Head of caudate nucleus (tissue), 42 donors: ENCODE data around the gene ZNF416.

ENCODE experiments used
- DNase-seq, 42 donors: peaks; one replicate each; pipeline versions ENCODE4 v3.0.0 to v3.0.0-alpha.2; 2020 to 2021; ENCODE audit warnings: mixed read lengths in 7 of 42
- intact Hi-C: fragments of 100-400 bp; cut with DNase I; formaldehyde crosslinking; loops from one replicate; pipeline ENCODE4 v1.15.0; 2022

Gene ZNF416

GRCh38 chr19:57563547-57563946 is 15.2 kb downstream of the ZNF416 start:
- no peak for DNase-seq
- intact Hi-C loops: no loop called here

GRCh38 chr19:57560049-57560491 is 18.6 kb downstream of the ZNF416 start:
- intact Hi-C loops: no loop called here
- DNase-seq: peak in 13 of 42 donors; percentile 4 to 39 (median 8)

GRCh38 chr19:57559404-57560025 is 19.2 kb downstream of the ZNF416 start, which contains the start of gene ZNF550:
TSS of gene ZNF550 (minus strand) at chr19:57559863. CDS start at chr19:57559682, 181 bp downstream.
- intact Hi-C loops: no loop called here
- DNase-seq: peak; percentile 88 to 97 (median 93)

GRCh38 chr19:57559008-57559403 is 19.7 kb downstream of the ZNF416 start:
- DNase-seq: peak in 8 of 42 donors; percentile 4 to 53 (median 20)
- intact Hi-C loops: no loop called here

- intact Hi-C loops: no loop called here
- DNase-seq: peak in 1 of 42 donors; percentile 4
Measured at GRCh38 chr19:57558525-57558924, 20.2 kb downstream of the ZNF416 start.

- intact Hi-C loops: no loop called here
- DNase-seq: no peak
Measured at GRCh38 chr19:57557659-57558058, 21.1 kb downstream of the ZNF416 start.

- intact Hi-C loops: no loop called here
- DNase-seq: no peak
Measured at GRCh38 chr19:57552432-57552831, 26.3 kb downstream of the ZNF416 start.

GRCh38 chr19:57546513-57546912 is 32.2 kb downstream of the ZNF416 start:
- intact Hi-C loops: no loop called here
- no peak for DNase-seq

GRCh38 chr19:57537953-57538547 is 40.7 kb downstream of the ZNF416 start:
- no peak for DNase-seq
- intact Hi-C loops: no loop called here

GRCh38 chr19:57527136-57527881 is 51.4 kb downstream of the ZNF416 start, which contains the start of gene ZNF549:
TSS of gene ZNF549 (plus strand) at chr19:57527356. CDS start at chr19:57527574, 218 bp downstream.
- DNase-seq: peak; percentile 75 to 96 (median 88)
- intact Hi-C loops: no loop called here
